Measurements from ENCODE around the gene RAD21L1.

- TF ChIP-seq CTCF (IDR thresholded peaks at IDR 0.05; ENCODE audit: insufficient read depth, low read length) (no peak), POLR2AphosphoS5 (IDR thresholded peaks at IDR 0.05; ENCODE audit: low read depth) (no peak), GABPA (IDR thresholded peaks at IDR 0.05; ENCODE audit: low read depth) (no peak)
Observed at GRCh38 chr20:1272368-1273100, 46.7 kb downstream of the RAD21L1 start.

All from HL-60 (cell line).